HEK293 (cell line): ENCODE results near the gene STOML1.

Source experiments
- BCL11A ChIP-seq: fragments of 450-650 bp; formaldehyde crosslinking; IDR thresholded peaks from 2 replicates; pipeline ENCODE4 v1.5.1; 2016; ENCODE audit warnings: low read depth, missing biosample characterization, missing genetic modification characterization
- GFI1B ChIP-seq: fragments of 450-650 bp; formaldehyde crosslinking; IDR thresholded peaks from 2 replicates; pipeline ENCODE4 v1.5.1; 2016; ENCODE audit warnings: missing biosample characterization, missing genetic modification characterization
- KLF7 ChIP-seq: fragments of 450-650 bp; formaldehyde crosslinking; IDR thresholded peaks from 2 replicates; pipeline ENCODE4 v1.5.1; 2016; ENCODE audit warnings: missing biosample characterization, missing genetic modification characterization, borderline replicate concordance
- SCRT1 ChIP-seq: fragments of 450-650 bp; formaldehyde crosslinking; IDR thresholded peaks from 2 replicates; pipeline ENCODE4 v1.5.1; 2016; ENCODE audit warnings: missing biosample characterization, missing genetic modification characterization, borderline replicate concordance
- SCRT2 ChIP-seq: fragments of 450-650 bp; formaldehyde crosslinking; IDR thresholded peaks from 2 replicates; pipeline ENCODE4 v1.5.1; 2016; ENCODE audit warnings: missing biosample characterization, missing genetic modification characterization
- ZBTB1 ChIP-seq: fragments of 450-650 bp; formaldehyde crosslinking; IDR thresholded peaks from 2 replicates; pipeline ENCODE4 v1.5.1; 2016; ENCODE audit warnings: missing biosample characterization, missing genetic modification characterization
- ZBTB11 ChIP-seq: fragments of 450-650 bp; formaldehyde crosslinking; conservative IDR thresholded peaks from 2 replicates; pipeline ENCODE4 v1.5.1; 2016; ENCODE audit warnings: low read depth, missing biosample characterization, missing genetic modification characterization
- ZBTB20 ChIP-seq: fragments of 450-650 bp; formaldehyde crosslinking; IDR thresholded peaks from 2 replicates; pipeline ENCODE4 v1.5.1; 2016; ENCODE audit warnings: missing biosample characterization, missing genetic modification characterization
- ZNF132 ChIP-seq: fragments of 450-650 bp; formaldehyde crosslinking; IDR thresholded peaks from 2 replicates; pipeline ENCODE4 v1.5.1; 2017; ENCODE audit warnings: missing biosample characterization, missing genetic modification characterization, borderline replicate concordance
- ZNF19 ChIP-seq: fragments of 450-650 bp; formaldehyde crosslinking; IDR thresholded peaks from 2 replicates; pipeline ENCODE4; 2016; ENCODE audit warnings: missing biosample characterization, missing genetic modification characterization, low read depth
- ZNF311 ChIP-seq: fragments of 450-650 bp; formaldehyde crosslinking; IDR thresholded peaks from 2 replicates; pipeline ENCODE4 v1.5.1; 2017; ENCODE audit warnings: missing biosample characterization, missing genetic modification characterization, borderline replicate concordance
- ZNF324 ChIP-seq: fragments of 450-650 bp; formaldehyde crosslinking; IDR thresholded peaks from 2 replicates; pipeline ENCODE4 v1.5.1; 2016; ENCODE audit warnings: missing biosample characterization, missing genetic modification characterization
- ZNF416 ChIP-seq: fragments of 450-650 bp; formaldehyde crosslinking; IDR thresholded peaks from 2 replicates; pipeline ENCODE4 v1.5.1; 2016; ENCODE audit warnings: missing biosample characterization, missing genetic modification characterization
- ZNF501 ChIP-seq: fragments of 450-650 bp; formaldehyde crosslinking; IDR thresholded peaks from 2 replicates; pipeline ENCODE4 v1.5.1; 2016; ENCODE audit warnings: missing biosample characterization, missing genetic modification characterization
- ZNF518A ChIP-seq: fragments of 450-650 bp; formaldehyde crosslinking; conservative IDR thresholded peaks from 2 replicates; pipeline ENCODE4 v1.5.1; 2016; ENCODE audit warnings: low read depth, missing biosample characterization, missing genetic modification characterization
- ZNF596 ChIP-seq: fragments of 450-650 bp; IDR thresholded peaks from 2 replicates; pipeline ENCODE4 v1.5.0; 2018; ENCODE audit warnings: missing biosample characterization, mild to moderate bottlenecking, missing genetic modification characterization, moderate library complexity
- ZNF654 ChIP-seq: fragments of 450-650 bp; formaldehyde crosslinking; IDR thresholded peaks from 2 replicates; pipeline ENCODE4 v1.5.1; 2016; ENCODE audit warnings: low read depth, missing biosample characterization, missing genetic modification characterization
- ZNF777 ChIP-seq: fragments of 450-650 bp; formaldehyde crosslinking; IDR thresholded peaks from 2 replicates; pipeline ENCODE4 v1.5.1; 2017; ENCODE audit warnings: missing biosample characterization, missing genetic modification characterization, borderline replicate concordance
- ZSCAN5A ChIP-seq: fragments of 450-650 bp; formaldehyde crosslinking; IDR thresholded peaks from 2 replicates; pipeline ENCODE4 v1.5.1; 2016; ENCODE audit warnings: missing biosample characterization, missing genetic modification characterization
- TF ChIP-seq, protein P1 (sequence below): fragments of 450-650 bp; formaldehyde crosslinking; IDR thresholded peaks from 2 replicates; pipeline ENCODE4 v1.5.1; 2017; ENCODE audit warnings: missing biosample characterization, missing genetic modification characterization
- TF ChIP-seq, protein P2 (sequence below): fragments of 450-650 bp; formaldehyde crosslinking; IDR thresholded peaks from 2 replicates; pipeline ENCODE4 v1.5.1; 2017; ENCODE audit warnings: missing biosample characterization, missing genetic modification characterization
- TF ChIP-seq, protein P3 (sequence below): fragments of 450-650 bp; formaldehyde crosslinking; IDR thresholded peaks from 2 replicates; pipeline ENCODE4 v1.5.1; 2017; ENCODE audit warnings: missing biosample characterization, mild to moderate bottlenecking, missing genetic modification characterization, moderate library complexity

Gene STOML1

DNA sequence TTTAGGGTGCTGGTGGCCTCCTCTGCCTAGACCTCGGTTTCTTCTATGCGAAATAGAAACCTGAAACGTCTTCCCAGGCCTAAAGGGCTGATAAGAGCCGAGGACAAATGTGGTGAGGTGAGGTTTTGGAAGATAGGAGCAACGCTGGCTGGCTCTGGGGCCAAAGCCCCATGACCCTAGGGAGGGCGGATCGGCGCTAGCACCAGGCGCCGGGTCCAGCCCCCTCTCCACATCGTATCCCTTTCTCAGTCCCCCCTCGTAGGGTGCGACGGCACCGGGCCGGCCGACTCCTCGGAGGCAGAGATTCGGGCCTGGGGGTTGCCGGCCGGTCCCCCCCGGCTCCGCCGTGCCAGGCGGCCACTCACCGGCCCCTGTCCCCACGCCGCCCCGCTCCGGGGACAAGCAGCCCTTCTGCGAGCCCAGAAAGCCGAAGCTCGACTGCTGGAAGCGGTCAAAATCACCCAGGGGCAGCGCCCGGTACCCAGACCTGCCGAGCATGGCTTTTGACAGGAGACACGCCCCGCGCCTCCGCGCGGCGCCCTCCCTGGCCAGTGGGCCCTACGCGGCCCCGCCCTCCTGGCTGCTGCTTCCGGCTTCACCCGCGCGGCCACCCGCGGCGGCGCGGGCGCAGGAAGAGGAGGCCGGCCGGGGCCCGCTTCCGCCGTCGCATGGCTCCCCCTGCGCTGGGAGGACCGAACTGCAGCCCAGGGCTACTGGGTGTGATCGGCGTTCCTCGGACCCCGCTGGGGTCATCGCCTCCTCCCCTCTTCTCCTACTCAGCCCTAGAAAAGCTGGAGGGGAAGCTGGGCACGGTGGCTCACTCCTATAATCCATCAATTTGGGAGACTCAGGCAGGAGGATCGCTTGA is at the start of gene STOML1 (continued):
- no peak for TF ChIP-seq ZSCAN5A
- TF ChIP-seq ZBTB1: no peak
- no peak for TF ChIP-seq ZNF416 (tag by site-specific recombination)
- peak; percentile 65 for TF ChIP-seq ZNF518A (tag by site-specific recombination)
- no peak for TF ChIP-seq ZNF654 (tag by site-specific recombination)
- no peak for TF ChIP-seq ZNF324
- peak; percentile 13; the same call in 1 of the 2 replicates for TF ChIP-seq ZBTB20 (tag by site-specific recombination)
- no peak for TF ChIP-seq SCRT1
- no peak for TF ChIP-seq ZNF777 (tag by site-specific recombination)
- peak; percentile 88 for TF ChIP-seq ZBTB11 (tag by site-specific recombination)
- TF ChIP-seq, protein P1, sequence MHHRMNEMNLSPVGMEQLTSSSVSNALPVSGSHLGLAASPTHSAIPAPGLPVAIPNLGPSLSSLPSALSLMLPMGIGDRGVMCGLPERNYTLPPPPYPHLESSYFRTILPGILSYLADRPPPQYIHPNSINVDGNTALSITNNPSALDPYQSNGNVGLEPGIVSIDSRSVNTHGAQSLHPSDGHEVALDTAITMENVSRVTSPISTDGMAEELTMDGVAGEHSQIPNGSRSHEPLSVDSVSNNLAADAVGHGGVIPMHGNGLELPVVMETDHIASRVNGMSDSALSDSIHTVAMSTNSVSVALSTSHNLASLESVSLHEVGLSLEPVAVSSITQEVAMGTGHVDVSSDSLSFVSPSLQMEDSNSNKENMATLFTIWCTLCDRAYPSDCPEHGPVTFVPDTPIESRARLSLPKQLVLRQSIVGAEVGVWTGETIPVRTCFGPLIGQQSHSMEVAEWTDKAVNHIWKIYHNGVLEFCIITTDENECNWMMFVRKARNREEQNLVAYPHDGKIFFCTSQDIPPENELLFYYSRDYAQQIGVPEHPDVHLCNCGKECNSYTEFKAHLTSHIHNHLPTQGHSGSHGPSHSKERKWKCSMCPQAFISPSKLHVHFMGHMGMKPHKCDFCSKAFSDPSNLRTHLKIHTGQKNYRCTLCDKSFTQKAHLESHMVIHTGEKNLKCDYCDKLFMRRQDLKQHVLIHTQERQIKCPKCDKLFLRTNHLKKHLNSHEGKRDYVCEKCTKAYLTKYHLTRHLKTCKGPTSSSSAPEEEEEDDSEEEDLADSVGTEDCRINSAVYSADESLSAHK (tag by site-specific recombination): no peak
- TF ChIP-seq ZNF596 (tag by site-specific recombination): peak; percentile 45; the same call in 1 of the 2 replicates
- TF ChIP-seq, protein P2, sequence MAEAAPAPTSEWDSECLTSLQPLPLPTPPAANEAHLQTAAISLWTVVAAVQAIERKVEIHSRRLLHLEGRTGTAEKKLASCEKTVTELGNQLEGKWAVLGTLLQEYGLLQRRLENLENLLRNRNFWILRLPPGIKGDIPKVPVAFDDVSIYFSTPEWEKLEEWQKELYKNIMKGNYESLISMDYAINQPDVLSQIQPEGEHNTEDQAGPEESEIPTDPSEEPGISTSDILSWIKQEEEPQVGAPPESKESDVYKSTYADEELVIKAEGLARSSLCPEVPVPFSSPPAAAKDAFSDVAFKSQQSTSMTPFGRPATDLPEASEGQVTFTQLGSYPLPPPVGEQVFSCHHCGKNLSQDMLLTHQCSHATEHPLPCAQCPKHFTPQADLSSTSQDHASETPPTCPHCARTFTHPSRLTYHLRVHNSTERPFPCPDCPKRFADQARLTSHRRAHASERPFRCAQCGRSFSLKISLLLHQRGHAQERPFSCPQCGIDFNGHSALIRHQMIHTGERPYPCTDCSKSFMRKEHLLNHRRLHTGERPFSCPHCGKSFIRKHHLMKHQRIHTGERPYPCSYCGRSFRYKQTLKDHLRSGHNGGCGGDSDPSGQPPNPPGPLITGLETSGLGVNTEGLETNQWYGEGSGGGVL (tag by site-specific recombination): peak; percentile 57
- TF ChIP-seq ZNF132 (tag by site-specific recombination): no peak
- no peak for TF ChIP-seq KLF7 (tag by site-specific recombination)
- TF ChIP-seq ZNF501 (tag by site-specific recombination): no peak
- TF ChIP-seq GFI1B (tag by site-specific recombination): no peak
- TF ChIP-seq, protein P3, sequence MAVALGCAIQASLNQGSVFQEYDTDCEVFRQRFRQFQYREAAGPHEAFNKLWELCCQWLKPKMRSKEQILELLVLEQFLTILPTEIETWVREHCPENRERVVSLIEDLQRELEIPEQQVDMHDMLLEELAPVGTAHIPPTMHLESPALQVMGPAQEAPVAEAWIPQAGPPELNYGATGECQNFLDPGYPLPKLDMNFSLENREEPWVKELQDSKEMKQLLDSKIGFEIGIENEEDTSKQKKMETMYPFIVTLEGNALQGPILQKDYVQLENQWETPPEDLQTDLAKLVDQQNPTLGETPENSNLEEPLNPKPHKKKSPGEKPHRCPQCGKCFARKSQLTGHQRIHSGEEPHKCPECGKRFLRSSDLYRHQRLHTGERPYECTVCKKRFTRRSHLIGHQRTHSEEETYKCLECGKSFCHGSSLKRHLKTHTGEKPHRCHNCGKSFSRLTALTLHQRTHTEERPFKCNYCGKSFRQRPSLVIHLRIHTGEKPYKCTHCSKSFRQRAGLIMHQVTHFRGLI (tag by site-specific recombination): peak; percentile 60; the same call in 1 of the 2 replicates
- TF ChIP-seq ZNF19 (tag by site-specific recombination): no peak
- no peak for TF ChIP-seq ZNF311 (tag by site-specific recombination)
- TF ChIP-seq SCRT2 (tag by site-specific recombination): no peak
- no peak for TF ChIP-seq BCL11A
